Hepatocyte (in vitro differentiated cells): ENCODE results near the gene MYO1H.

Source experiments
- EZH2 ChIP-seq: fragments of 200-600 bp; sonication (generic); IDR thresholded peaks from 2 replicates; pipeline ENCODE4 v1.6.1; 2016; ENCODE audit warnings: antibody characterized with exemption, mild to moderate bottlenecking, borderline replicate concordance
- TF ChIP-seq, protein P1 (sequence below): fragments of 200-600 bp; sonication (generic); IDR thresholded peaks from 2 replicates; pipeline ENCODE4 v1.5.1; 2016; ENCODE audit warnings: antibody characterized with exemption, mild to moderate bottlenecking; ENCODE audit not compliant: poor library complexity

GRCh38 chr12:109434582-109434981 is 86.9 kb downstream of the MYO1H start:
- TF ChIP-seq, protein P1, sequence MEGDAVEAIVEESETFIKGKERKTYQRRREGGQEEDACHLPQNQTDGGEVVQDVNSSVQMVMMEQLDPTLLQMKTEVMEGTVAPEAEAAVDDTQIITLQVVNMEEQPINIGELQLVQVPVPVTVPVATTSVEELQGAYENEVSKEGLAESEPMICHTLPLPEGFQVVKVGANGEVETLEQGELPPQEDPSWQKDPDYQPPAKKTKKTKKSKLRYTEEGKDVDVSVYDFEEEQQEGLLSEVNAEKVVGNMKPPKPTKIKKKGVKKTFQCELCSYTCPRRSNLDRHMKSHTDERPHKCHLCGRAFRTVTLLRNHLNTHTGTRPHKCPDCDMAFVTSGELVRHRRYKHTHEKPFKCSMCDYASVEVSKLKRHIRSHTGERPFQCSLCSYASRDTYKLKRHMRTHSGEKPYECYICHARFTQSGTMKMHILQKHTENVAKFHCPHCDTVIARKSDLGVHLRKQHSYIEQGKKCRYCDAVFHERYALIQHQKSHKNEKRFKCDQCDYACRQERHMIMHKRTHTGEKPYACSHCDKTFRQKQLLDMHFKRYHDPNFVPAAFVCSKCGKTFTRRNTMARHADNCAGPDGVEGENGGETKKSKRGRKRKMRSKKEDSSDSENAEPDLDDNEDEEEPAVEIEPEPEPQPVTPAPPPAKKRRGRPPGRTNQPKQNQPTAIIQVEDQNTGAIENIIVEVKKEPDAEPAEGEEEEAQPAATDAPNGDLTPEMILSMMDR = no peak
- no peak for TF ChIP-seq EZH2
